ENCODE data around the gene CELA2B. TPM values are rescaled to one million over a fixed set of nuclear protein-coding genes. Genes with fewer than 3 reads are reported as not detected.

CELA2B gene
- polyA plus RNA-seq, 3 donors, result not detected

GRCh38 chr1:15525050-15526020 lies 49.4 kb downstream of the CELA2B start:
- Mint-ChIP-seq H3K36me3 (peaks cover 3 to 5% of the 10 kb centered on the region in 2 donors), H3K27ac (peak overlapping the region; percentile 98 to 100 (median 99)), H3K27me3 (ENCODE audit: low read depth in 3 of 3) (peaks cover 0 to 3% (median 0%) of the 10 kb centered on the region in 3 donors), H3K4me3 (peak overlapping the region; percentile 85 to 91), H3K4me1 (peaks cover 42% of the 10 kb centered on the region), H3K9me3 (peaks cover 0 to 1% (median 0%) of the 10 kb centered on the region in 7 donors)
- Histone ChIP-seq H3K36me3 (replicated peaks in 1 of 2; ENCODE audit: control insufficient read depth in 1 of 2, insufficient read depth in 2 of 2, low read length in 2 of 2) (peaks cover 0 to 2% of the 10 kb centered on the region in 2 donors), H3K27ac (ENCODE audit: low read depth in 1 of 2, low read length in 2 of 2) (peak overlapping the region; percentile 88 to 94), H3K9ac (ENCODE audit: insufficient read depth, low read length, poor library complexity, severe bottlenecking) (peak overlapping the region; percentile 23), H4K20me1 (ENCODE audit: insufficient read depth, low read length) (no peaks in the 10 kb centered on the region), H3K4me2 (replicated peaks; ENCODE audit: extremely low read depth, low read length, poor library complexity, severe bottlenecking) (peak overlapping the region; percentile 84), H3K4me3 (replicated peaks in 1 of 3; ENCODE audit: low read depth in 2 of 3, low read length in 3 of 3) (peak overlapping the region; percentile 60 to 84 (median 75)), H3K9me3 (replicated peaks in 1 of 2; ENCODE audit: control insufficient read depth in 1 of 2, insufficient read depth in 1 of 2, low read length in 2 of 2) (no peaks in the 10 kb centered on the region), H2AFZ (ENCODE audit: insufficient read depth, low read depth, low read length, poor library complexity, severe bottlenecking) (peak overlapping the region; percentile 68), H3K27me3 (ENCODE audit: control insufficient read depth in 2 of 2, insufficient read depth in 2 of 2, low read length in 2 of 2) (no peaks in the 10 kb centered on the region), H3K4me1 (ENCODE audit: control insufficient read depth in 1 of 2, insufficient read depth in 2 of 2, low read length in 2 of 2) (peaks cover 32 to 37% of the 10 kb centered on the region in 2 donors), H3K79me2 (ENCODE audit: insufficient read depth, low read length) (peaks cover 31% of the 10 kb centered on the region)
- no peak for TF ChIP-seq CTCF (IDR thresholded peaks at IDR 0.05)
- under 1% methylated on average over 26 of the region's 40 CpGs for WGBS (ENCODE audit: insufficient coverage)
- intact Hi-C loops (cut with micrococcal nuclease), result loop anchor here (5.0 kb wide), 1 partner anchor 92 kb away; the partner anchor contains the start of gene DDI2 (in 2 of the 2)
- DNase-seq, result no peak

- peak overlapping the region; percentile 84 for H3K4me2 ChIP-seq (replicated peaks; ENCODE audit: extremely low read depth, low read length, poor library complexity, severe bottlenecking)
- peaks cover 0 to 9% of the 10 kb centered on the region in 2 donors for H3K36me3 ChIP-seq (replicated peaks in 1 of 2; ENCODE audit: control insufficient read depth in 1 of 2, insufficient read depth in 2 of 2, low read length in 2 of 2)
- peak overlapping the region; percentile 80 to 88 for H3K27ac ChIP-seq (ENCODE audit: low read depth in 1 of 2, low read length in 2 of 2)
- WGBS (ENCODE audit: insufficient coverage), result 0% methylated on average over 1 of the region's 9 CpGs
- peak; percentile 21 for TF ChIP-seq CTCF (IDR thresholded peaks at IDR 0.05)
- Mint-ChIP-seq H3K4me1 (peaks cover 42% of the 10 kb centered on the region), H3K27ac (peak overlapping the region; percentile 98 to 100 (median 99)), H3K4me3 (peak overlapping the region; percentile 85 to 90), H3K36me3 (peaks cover 9 to 10% of the 10 kb centered on the region in 2 donors), H3K9me3 (peaks cover 0 to 1% (median 0%) of the 10 kb centered on the region in 7 donors), H3K27me3 (ENCODE audit: low read depth in 3 of 3) (peaks cover 0 to 3% (median 0%) of the 10 kb centered on the region in 3 donors)
- no peak overlapping the region for H2AFZ ChIP-seq (ENCODE audit: insufficient read depth, low read depth, low read length, poor library complexity, severe bottlenecking)
- H3K9me3 ChIP-seq (replicated peaks in 1 of 2; ENCODE audit: control insufficient read depth in 1 of 2, insufficient read depth in 1 of 2, low read length in 2 of 2), result no peaks in the 10 kb centered on the region
- H3K79me2 ChIP-seq (ENCODE audit: insufficient read depth, low read length), result peaks cover 31% of the 10 kb centered on the region
- intact Hi-C loops (cut with micrococcal nuclease), result loop anchor here (5.0 kb wide), 1 partner anchor 91 kb away; the partner anchor contains the start of gene DDI2 (in 2 of the 2)
- DNase-seq, result no peak
- H3K27me3 ChIP-seq (ENCODE audit: control insufficient read depth in 2 of 2, insufficient read depth in 2 of 2, low read length in 2 of 2), result no peaks in the 10 kb centered on the region
- H3K4me1 ChIP-seq (ENCODE audit: control insufficient read depth in 1 of 2, insufficient read depth in 2 of 2, low read length in 2 of 2), result peaks cover 32 to 37% of the 10 kb centered on the region in 2 donors
- H3K9ac ChIP-seq (ENCODE audit: insufficient read depth, low read length, poor library complexity, severe bottlenecking), result no peak overlapping the region
- H3K4me3 ChIP-seq (replicated peaks in 1 of 3; ENCODE audit: low read depth in 2 of 3, low read length in 3 of 3), result peak overlapping the region; percentile 73 to 84 (median 77)
- no peaks in the 10 kb centered on the region for H4K20me1 ChIP-seq (ENCODE audit: insufficient read depth, low read length)
Measured at GRCh38 chr1:15526021-15526489, 50.2 kb downstream of the CELA2B start.
